Karpas-422 (cell line): Measurements from ENCODE around the gene MRPL44. TPM values are rescaled to one million over a fixed set of nuclear protein-coding genes. Genes with fewer than 3 reads are reported as not detected.

Source experiments
- DNase-seq: peaks from one replicate; pipeline ENCODE4 v3.0.0-alpha.2; 2015
- H2AFZ ChIP-seq: fragments of 200-600 bp; sonication (generic); 2 replicates; pipeline ENCODE4 v1.6.1; 2014; ENCODE audit warnings: antibody characterized with exemption, low read length, mixed read lengths
- H3K27ac ChIP-seq: fragments of 200-600 bp; sonication (generic); 2 replicates; pipeline ENCODE4 v1.5.1; 2014; ENCODE audit warnings: mild to moderate bottlenecking, low read length, moderate library complexity
- H3K27me3 ChIP-seq: fragments of 200-600 bp; sonication (generic); 2 replicates; pipeline ENCODE4 v1.6.1; 2014; ENCODE audit warnings: low read length, mixed read lengths
- H3K36me3 ChIP-seq: fragments of 200-600 bp; sonication (generic); 2 replicates; pipeline ENCODE4 v1.6.1; 2014; ENCODE audit warnings: low read length, mixed read lengths; ENCODE audit not compliant: insufficient read depth
- H3K4me1 ChIP-seq: fragments of 200-600 bp; sonication (generic); 2 replicates; pipeline ENCODE4 v1.6.1; 2014; ENCODE audit warnings: mild to moderate bottlenecking, low read length, mixed read lengths
- H3K4me2 ChIP-seq: fragments of 200-600 bp; sonication (generic); 2 replicates; pipeline ENCODE4 v1.6.1; 2014; ENCODE audit warnings: low read length, low read depth, mild to moderate bottlenecking; ENCODE audit not compliant: poor library complexity, severe bottlenecking
- H3K4me3 ChIP-seq: fragments of 200-600 bp; sonication (generic); 2 replicates; pipeline ENCODE4 v1.5.1; 2014; ENCODE audit warnings: mild to moderate bottlenecking, antibody characterized with exemption, low read length, mixed read lengths
- H3K79me2 ChIP-seq: fragments of 200-600 bp; sonication (generic); 2 replicates; pipeline ENCODE4 v1.6.1; 2014; ENCODE audit warnings: mild to moderate bottlenecking, low read length, mixed read lengths
- H3K9ac ChIP-seq: fragments of 200-600 bp; sonication (generic); 2 replicates; pipeline ENCODE4 v1.6.0; 2014; ENCODE audit warnings: low read length
- H3K9me2 ChIP-seq: fragments of 200-600 bp; sonication (generic), shearing (Covaris generic); replicated peaks from 2 replicates; pipeline ENCODE4 v1.6.0; 2014; ENCODE audit warnings: mild to moderate bottlenecking, low read length, moderate library complexity; ENCODE audit not compliant: insufficient read depth
- H3K9me3 ChIP-seq: fragments of 300-700, 200-600 bp; sonication (generic); 2 replicates; pipeline ENCODE4 v1.6.1; 2014; ENCODE audit warnings: low read length, mixed read lengths
- H4K20me1 ChIP-seq: fragments of 200-600 bp; sonication (generic); 2 replicates; pipeline ENCODE4 v1.6.1; 2014; ENCODE audit warnings: mild to moderate bottlenecking, antibody characterized with exemption, low read length, low read depth; ENCODE audit not compliant: insufficient read depth
- total RNA-seq: library from RNA; depleted of rRNA; stranded (reverse); fragments of >200 nt; shearing (Covaris generic); gene quantifications from 2 replicates; pipeline ENCODE4 v1.2.3, GENCODE V29; 2014; ENCODE audit warnings: low replicate concordance

Gene MRPL44
- total RNA-seq, 1 experiment from 2014 or later, result 34.9 TPM

GRCh38 chr2:223970343-223971128 is 13.3 kb downstream of the MRPL44 start:
- H3K4me1 ChIP-seq, result peaks cover 6% of the 10 kb centered on the region
- H3K27ac ChIP-seq, result no peak overlapping the region
- no peak overlapping the region for H3K4me3 ChIP-seq
- H3K79me2 ChIP-seq, result no peaks in the 10 kb centered on the region
- H2AFZ ChIP-seq, result no peak overlapping the region
- H3K9ac ChIP-seq, result no peak overlapping the region
- DNase-seq, result peak; percentile 88
- peaks cover 9% of the 10 kb centered on the region; the same call in 1 of the 2 replicates for H3K36me3 ChIP-seq
- H3K4me2 ChIP-seq, result no peak overlapping the region
- H4K20me1 ChIP-seq, result no peaks in the 10 kb centered on the region
- no peaks in the 10 kb centered on the region for H3K9me3 ChIP-seq
- no peaks in the 10 kb centered on the region for H3K27me3 ChIP-seq
- no peaks in the 10 kb centered on the region for H3K9me2 ChIP-seq

- no peaks in the 10 kb centered on the region for H4K20me1 ChIP-seq
- H3K27ac ChIP-seq, result no peak overlapping the region
- no peaks in the 10 kb centered on the region for H3K79me2 ChIP-seq
- H3K4me2 ChIP-seq, result no peak overlapping the region
- H2AFZ ChIP-seq, result no peak overlapping the region
- no peak for DNase-seq
- H3K9ac ChIP-seq, result no peak overlapping the region
- H3K36me3 ChIP-seq, result peaks cover 5% of the 10 kb centered on the region; the same call in 1 of the 2 replicates
- H3K9me3 ChIP-seq, result no peaks in the 10 kb centered on the region
- no peaks in the 10 kb centered on the region for H3K9me2 ChIP-seq
- no peak overlapping the region for H3K4me3 ChIP-seq
- H3K27me3 ChIP-seq, result no peaks in the 10 kb centered on the region
- H3K4me1 ChIP-seq, result peaks cover 6% of the 10 kb centered on the region
These were observed 14.5 kb downstream of the MRPL44 start for GRCh38 chr2:223971731-223972130.

GRCh38 chr2:223972656-223973102 is 15.4 kb downstream of the MRPL44 start:
- Histone ChIP-seq H3K9ac (no peak overlapping the region), H3K9me3 (no peaks in the 10 kb centered on the region), H3K4me3 (no peak overlapping the region), H4K20me1 (no peaks in the 10 kb centered on the region), H3K27ac (no peak overlapping the region), H3K36me3 (peaks cover 4% of the 10 kb centered on the region; the same call in 1 of the 2 replicates), H3K4me2 (no peak overlapping the region), H3K4me1 (peaks cover 6% of the 10 kb centered on the region), H3K9me2 (no peaks in the 10 kb centered on the region), H3K27me3 (no peaks in the 10 kb centered on the region), H2AFZ (no peak overlapping the region), H3K79me2 (no peaks in the 10 kb centered on the region)
- DNase-seq, result no peak

GRCh38 chr2:223973606-223974005 is 16.3 kb downstream of the MRPL44 start:
- H3K27ac ChIP-seq, result no peak overlapping the region
- no peaks in the 10 kb centered on the region for H4K20me1 ChIP-seq
- H3K27me3 ChIP-seq, result no peaks in the 10 kb centered on the region
- H2AFZ ChIP-seq, result no peak overlapping the region
- no peaks in the 10 kb centered on the region for H3K36me3 ChIP-seq
- H3K79me2 ChIP-seq, result no peaks in the 10 kb centered on the region
- no peak overlapping the region for H3K4me3 ChIP-seq
- peaks cover 6% of the 10 kb centered on the region for H3K4me1 ChIP-seq
- H3K4me2 ChIP-seq, result no peak overlapping the region
- DNase-seq, result no peak
- no peaks in the 10 kb centered on the region for H3K9me3 ChIP-seq
- no peaks in the 10 kb centered on the region for H3K9me2 ChIP-seq
- no peak overlapping the region for H3K9ac ChIP-seq

- no peak overlapping the region for H3K27ac ChIP-seq
- H3K9me2 ChIP-seq, result no peaks in the 10 kb centered on the region
- no peak overlapping the region for H3K9ac ChIP-seq
- no peaks in the 10 kb centered on the region for H3K36me3 ChIP-seq
- H3K79me2 ChIP-seq, result no peaks in the 10 kb centered on the region
- no peaks in the 10 kb centered on the region for H3K9me3 ChIP-seq
- no peak for DNase-seq
- no peak overlapping the region for H3K4me3 ChIP-seq
- H2AFZ ChIP-seq, result no peak overlapping the region
- H3K4me1 ChIP-seq, result no peaks in the 10 kb centered on the region
- no peaks in the 10 kb centered on the region for H4K20me1 ChIP-seq
- H3K4me2 ChIP-seq, result no peak overlapping the region
- H3K27me3 ChIP-seq, result no peaks in the 10 kb centered on the region
These were observed 19.5 kb downstream of the MRPL44 start for GRCh38 chr2:223976635-223977226.

GRCh38 chr2:223978451-223978850 is 21.2 kb downstream of the MRPL44 start:
- Histone ChIP-seq H3K4me3 (no peak overlapping the region), H3K9me2 (no peaks in the 10 kb centered on the region), H2AFZ (no peak overlapping the region), H3K27me3 (no peaks in the 10 kb centered on the region), H3K36me3 (no peaks in the 10 kb centered on the region), H4K20me1 (no peaks in the 10 kb centered on the region), H3K4me2 (no peak overlapping the region), H3K27ac (no peak overlapping the region), H3K4me1 (no peaks in the 10 kb centered on the region), H3K9ac (no peak overlapping the region), H3K9me3 (no peaks in the 10 kb centered on the region), H3K79me2 (no peaks in the 10 kb centered on the region)
- no peak for DNase-seq

GRCh38 chr2:223979730-223980396 is 22.6 kb downstream of the MRPL44 start:
- H3K4me1 ChIP-seq, result no peaks in the 10 kb centered on the region

GRCh38 chr2:223980397-223980735 is 23.1 kb downstream of the MRPL44 start:
- no peak overlapping the region for H3K4me3 ChIP-seq

More at GRCh38 chr2:223979730-223980396, 22.6 kb downstream of the MRPL44 start:
- no peak overlapping the region for H3K4me2 ChIP-seq
- no peak overlapping the region for H3K9ac ChIP-seq
- H3K36me3 ChIP-seq, result no peaks in the 10 kb centered on the region
- no peaks in the 10 kb centered on the region for H4K20me1 ChIP-seq
- no peaks in the 10 kb centered on the region for H3K9me2 ChIP-seq
- DNase-seq, result no peak
- no peak overlapping the region for H2AFZ ChIP-seq
- no peaks in the 10 kb centered on the region for H3K79me2 ChIP-seq
- H3K27me3 ChIP-seq, result no peaks in the 10 kb centered on the region
- H3K4me3 ChIP-seq, result no peak overlapping the region
- no peaks in the 10 kb centered on the region for H3K9me3 ChIP-seq
- no peak overlapping the region for H3K27ac ChIP-seq

More at GRCh38 chr2:223980397-223980735, 23.1 kb downstream of the MRPL44 start:
- no peak for DNase-seq
- H3K27me3 ChIP-seq, result no peaks in the 10 kb centered on the region
- no peaks in the 10 kb centered on the region for H3K79me2 ChIP-seq
- no peaks in the 10 kb centered on the region for H3K9me3 ChIP-seq
- no peaks in the 10 kb centered on the region for H3K36me3 ChIP-seq
- no peaks in the 10 kb centered on the region for H3K9me2 ChIP-seq
- H3K4me2 ChIP-seq, result no peak overlapping the region
- H3K9ac ChIP-seq, result no peak overlapping the region
- H4K20me1 ChIP-seq, result no peaks in the 10 kb centered on the region
- H2AFZ ChIP-seq, result no peak overlapping the region
- H3K27ac ChIP-seq, result no peak overlapping the region
- no peaks in the 10 kb centered on the region for H3K4me1 ChIP-seq
